Esophagus muscularis mucosa (tissue), 4 donors: ENCODE data around the gene C3orf70. TPM values are rescaled to one million over a fixed set of nuclear protein-coding genes. Genes with fewer than 3 reads are reported as not detected.

ENCODE experiments used
- DNase-seq: peaks from one replicate; pipeline ENCODE4 v3.0.0-alpha.2; 2017; ENCODE audit errors: extremely low spot score
- H3K27ac ChIP-seq, 4 donors: fragments of 200-600 bp; sonication (generic); replicated peaks in 1 of 4; 1 replicate in 3 of 4; 2 replicates in 1 of 4; pipeline ENCODE4 v1.5.1; 2016 to 2019; ENCODE audit warnings: mild to moderate bottlenecking in 1 of 4
- H3K27me3 ChIP-seq, 4 donors: fragments of 200-600 bp; sonication (generic); one replicate each; pipeline versions ENCODE4 v1.5.1 to v1.6.0; 2016 to 2019
- H3K36me3 ChIP-seq, 4 donors: fragments of 200-600 bp; sonication (generic); one replicate each; pipeline ENCODE4 v1.5.1; 2016 to 2019
- H3K4me1 ChIP-seq, 4 donors: fragments of 200-600 bp; sonication (generic); one replicate each; pipeline ENCODE4 v1.5.1; 2016 to 2019
- H3K4me3 ChIP-seq, 4 donors: fragments of 200-600 bp; sonication (generic); 1 replicate in 2 of 4; 2 replicates in 2 of 4; pipeline ENCODE4 v1.5.1; 2016 to 2019; ENCODE audit warnings: mild to moderate bottlenecking in 4 of 4, moderate library complexity in 1 of 4
- H3K9me3 ChIP-seq, 4 donors: fragments of 200-600 bp; sonication (generic); 1 replicate in 3 of 4; 2 replicates in 1 of 4; pipeline ENCODE4 v1.5.1; 2016 to 2019
- CTCF ChIP-seq, 3 experiments: fragments of 200-600 bp in 2 of 3; fragments of 450-650 bp in 1 of 3; sonication (generic) in 2 of 3; IDR thresholded peaks; one replicate each; pipeline ENCODE4 v1.5.1; 2017 to 2019; ENCODE audit warnings: antibody characterized with exemption in 3 of 3, mild to moderate bottlenecking in 2 of 3, moderate library complexity in 1 of 3
- EP300 ChIP-seq: sonication (generic); formaldehyde crosslinking; IDR thresholded peaks from one replicate; pipeline ENCODE4 v1.6.1; 2017; ENCODE audit warnings: antibody characterized with exemption
- POLR2A ChIP-seq: fragments of 450-650 bp; IDR thresholded peaks from one replicate; pipeline ENCODE4 v1.6.1; 2017; ENCODE audit warnings: antibody characterized with exemption, moderate library complexity, mild to moderate bottlenecking, low read depth
- POLR2AphosphoS5 ChIP-seq, 2 donors: sonication (generic); formaldehyde crosslinking; IDR thresholded peaks; one replicate each; pipeline ENCODE4 v1.6.1; 2017; ENCODE audit warnings: antibody characterized with exemption in 2 of 2
- WGBS: methylation state at CpG from one replicate; pipeline ENCODE4 v1.1.5; 2018; 5-methylcytosine and 5-hydroxymethylcytosine counted together
- intact Hi-C: fragments of 100-400 bp; cut with DNase I; formaldehyde crosslinking; loops from one replicate; pipeline ENCODE4 v1.15.1; 2023
- total RNA-seq, 4 donors: library from RNA; depleted of rRNA; stranded (reverse); fragments of >200 nt; gene quantifications; one replicate each; pipeline versions ENCODE4 v1.1.0 to v1.2.1, GENCODE V29; 2016

Gene C3orf70
- total RNA-seq, 4 donors from 2014 or later: 33.1 to 54.0 (median 38.9) TPM

GRCh38 chr3:185157347-185157746, 4.5 kb upstream of the C3orf70 start:
- Histone ChIP-seq H3K27me3 (peaks cover 0 to 3% (median 0%) of the 10 kb centered on the region in 4 donors), H3K27ac (no peak overlapping the region), H3K4me3 (no peak overlapping the region), H3K9me3 (no peaks in the 10 kb centered on the region), H3K4me1 (peaks cover 6 to 16% (median 13%) of the 10 kb centered on the region in 4 donors), H3K36me3 (no peaks in the 10 kb centered on the region)
- intact Hi-C loops: no loop called here
- TF ChIP-seq CTCF (IDR thresholded peaks at IDR 0.05) (no peak), POLR2A (no peak), EP300 (no peak), POLR2AphosphoS5 (IDR thresholded peaks at IDR 0.05) (no peak)
- WGBS: 93% methylated on average over 3 of the region's 3 CpGs
- DNase-seq: no peak

GRCh38 chr3:185155678-185156077, 2.8 kb upstream of the C3orf70 start:
- no peak for DNase-seq
- Histone ChIP-seq H3K4me1 (peaks cover 6 to 27% (median 16%) of the 10 kb centered on the region in 4 donors), H3K27me3 (peaks cover 0 to 4% (median 0%) of the 10 kb centered on the region in 4 donors), H3K9me3 (no peaks in the 10 kb centered on the region), H3K4me3 (no peak overlapping the region), H3K36me3 (no peaks in the 10 kb centered on the region), H3K27ac (no peak overlapping the region)
- TF ChIP-seq EP300 (no peak), POLR2AphosphoS5 (IDR thresholded peaks at IDR 0.05) (no peak), POLR2A (no peak), CTCF (IDR thresholded peaks at IDR 0.05) (no peak)
- 92% methylated on average over 5 of the region's 5 CpGs for WGBS
- intact Hi-C loops: no loop called here

GRCh38 chr3:185153861-185154629, 1.2 kb upstream of the C3orf70 start:
- TF ChIP-seq EP300 (no peak), POLR2AphosphoS5 (IDR thresholded peaks at IDR 0.05) (no peak), POLR2A (no peak), CTCF (IDR thresholded peaks at IDR 0.05) (no peak)

GRCh38 chr3:185153171-185153771, 411 bp upstream of the C3orf70 start:
- Histone ChIP-seq H3K4me1 (peaks cover 6 to 50% (median 39%) of the 10 kb centered on the region in 4 donors), H3K27ac (peak overlapping the region; percentile 95 to 98 (median 96)), H3K9me3 (no peaks in the 10 kb centered on the region), H3K4me3 (peak overlapping the region; percentile 83 to 95 (median 90)), H3K36me3 (no peaks in the 10 kb centered on the region), H3K27me3 (peaks cover 0 to 4% (median 0%) of the 10 kb centered on the region in 4 donors)
- no peak for TF ChIP-seq CTCF (IDR thresholded peaks at IDR 0.05)
- no peak for DNase-seq
- intact Hi-C loops: loop anchor here (5.0 kb wide), 1 partner anchor 66 kb away; no protein-coding TSS in a partner anchor
- 2% methylated on average over 24 of the region's 53 CpGs for WGBS

More at GRCh38 chr3:185153861-185154629, 1.2 kb upstream of the C3orf70 start:
- no peaks in the 10 kb centered on the region for H3K36me3 ChIP-seq
- H3K9me3 ChIP-seq: no peaks in the 10 kb centered on the region
- 63% methylated on average over 15 of the region's 16 CpGs for WGBS
- peak overlapping the region in 3 of 4 donors; percentile 95 to 98 (median 98) for H3K27ac ChIP-seq
- H3K4me1 ChIP-seq: peaks cover 6 to 43% (median 32%) of the 10 kb centered on the region in 4 donors
- H3K4me3 ChIP-seq: peak overlapping the region; percentile 83 to 95 (median 90)
- intact Hi-C loops: loop anchor here (5.0 kb wide), 1 partner anchor 67 kb away; no protein-coding TSS in a partner anchor
- no peak for DNase-seq
- H3K27me3 ChIP-seq: peaks cover 0 to 4% (median 0%) of the 10 kb centered on the region in 4 donors
